Measurements from ENCODE around the gene CRTC1. TPM values are rescaled to one million over a fixed set of nuclear protein-coding genes. Genes with fewer than 3 reads are reported as not detected.

The CRTC1 gene
- total and polyA plus RNA-seq, 2 of the 13 experiments (the other 11 are each of a cell fraction or from before 2014, with no cell fraction given), result 2.0 to 2.7 TPM

GRCh38 chr19:18783958-18784785 is 100.7 kb downstream of the CRTC1 start:
- 82% methylated on average over 13 of the region's 19 CpGs for WGBS (ENCODE audit: low lambda C conversion rate)
- Histone ChIP-seq H3K4me2 (ENCODE audit: low read depth, low read length) (no peak overlapping the region), H3K9ac (ENCODE audit: insufficient read depth, low read depth, low read length) (no peak overlapping the region), H3K9me3 (ENCODE audit: low read length) (no peaks in the 10 kb centered on the region), H4K20me1 (ENCODE audit: insufficient read depth, low read length) (no peaks in the 10 kb centered on the region), H3K4me3 (replicated peaks in 1 of 3; ENCODE audit: insufficient read depth in 1 of 3, low read depth in 2 of 3, low read length in 3 of 3) (no peak overlapping the region), H3K36me3 (replicated peaks in 1 of 2; ENCODE audit: control insufficient read depth in 1 of 2, insufficient read depth in 2 of 2, low read length in 2 of 2) (no peaks in the 10 kb centered on the region), H3K27me3 (ENCODE audit: control insufficient read depth in 1 of 2, insufficient read depth in 2 of 2, low read length in 2 of 2) (peaks cover 10 to 32% of the 10 kb centered on the region in 2 experiments), H3K4me1 (ENCODE audit: insufficient read depth, low read length) (peaks cover 49% of the 10 kb centered on the region), H3K79me2 (ENCODE audit: insufficient read depth, low read length) (no peaks in the 10 kb centered on the region), H2AFZ (ENCODE audit: low read length) (no peak overlapping the region), H3K27ac (ENCODE audit: extremely low read length, insufficient read depth, low read length) (no peak overlapping the region)
- intact Hi-C loops (cut with micrococcal nuclease; ENCODE audit: unreplicated experiment), result no loop called here
- no peak for DNase-seq (ENCODE audit: low spot score)
- no peak for ATAC-seq
- ChIA-PET POLR2A (no interaction called here), CTCF (ENCODE audit: low intra/inter-chr PET ratio, low total read pairs) (no interaction called here)
- FAIRE-seq, result no peak
- no TSS peak for BruUV-seq (replicated peaks)
- in situ Hi-C loops (cut with HindIII; ENCODE audit: extremely low pct_ligation_motif_present, low pct_unique_long_range_greater_than_20kb), result no loop called here
- TF ChIP-seq ZNF274 (CRISPR knock-in tag; IDR thresholded peaks at IDR 0.05), result no peak
- no peak for TF ChIP-seq ZNF326 (CRISPR knock-in tag; IDR thresholded peaks at IDR 0.05; ENCODE audit: borderline replicate concordance)
- TF ChIP-seq MTERF4 (CRISPR knock-in tag; IDR thresholded peaks at IDR 0.05), result no peak
- TF ChIP-seq TAF15 (IDR thresholded peaks at IDR 0.05; ENCODE audit: low read depth, low read length, poor library complexity, severe bottlenecking), result no peak
- TF ChIP-seq RORA (CRISPR knock-in tag; IDR thresholded peaks at IDR 0.05), result no peak
- TF ChIP-seq ZNF773 (CRISPR knock-in tag; IDR thresholded peaks at IDR 0.05; ENCODE audit: borderline replicate concordance), result no peak
- TF ChIP-seq IKZF5 (CRISPR knock-in tag; IDR thresholded peaks at IDR 0.05), result no peak
- no peak for TF ChIP-seq THAP9 (CRISPR knock-in tag; IDR thresholded peaks at IDR 0.05; ENCODE audit: borderline replicate concordance)
- no peak for TF ChIP-seq ZBTB37 (CRISPR knock-in tag; IDR thresholded peaks at IDR 0.05)
- no peak for TF ChIP-seq ZFP90 (CRISPR knock-in tag; IDR thresholded peaks at IDR 0.05; ENCODE audit: borderline replicate concordance)
- no peak for TF ChIP-seq SNAPC4 (CRISPR knock-in tag; IDR thresholded peaks at IDR 0.05)

Measured in HepG2 (cell line).